Neural cell (in vitro differentiated cells): ENCODE data around the gene PARD6G. TPM values are rescaled to one million over a fixed set of nuclear protein-coding genes. Genes with fewer than 3 reads are reported as not detected.

ENCODE experiments used
- H2AFZ ChIP-seq: fragments of 200-600, 300-800 bp; sonication (generic), shearing (Covaris generic); 2 replicates; pipeline ENCODE4 v1.6.0; 2014; ENCODE audit warnings: low read depth, mild to moderate bottlenecking, antibody characterized with exemption, low read length, moderate library complexity
- H3F3A ChIP-seq: fragments of 200-600 bp; shearing (Covaris generic); 2 replicates; pipeline ENCODE4 v1.6.1; 2016; ENCODE audit warnings: mild to moderate bottlenecking, moderate library complexity, mixed read lengths, antibody characterized with exemption, low read length; ENCODE audit not compliant: insufficient read depth, poor library complexity, severe bottlenecking
- H3K27ac ChIP-seq: fragments of 200-600, 300-800 bp; sonication (generic), shearing (Covaris generic); 2 replicates; pipeline ENCODE4 v1.5.1; 2014; ENCODE audit warnings: mild to moderate bottlenecking, low read length, moderate library complexity
- H3K27me3 ChIP-seq: fragments of 300-800, 200-600 bp; sonication (generic), shearing (Covaris generic); 2 replicates; pipeline ENCODE4 v1.6.0; 2014; ENCODE audit warnings: mild to moderate bottlenecking, low read depth, low read length, moderate library complexity; ENCODE audit not compliant: insufficient read depth
- H3K36me3 ChIP-seq: fragments of 300-800, 200-600 bp; sonication (generic), shearing (Covaris generic); 2 replicates; pipeline ENCODE4 v1.5.1; 2014; ENCODE audit warnings: mild to moderate bottlenecking, antibody characterized with exemption, low read length, moderate library complexity; ENCODE audit not compliant: insufficient read depth
- H3K4me2 ChIP-seq: fragments of 300-800, 200-600 bp; sonication (generic), shearing (Covaris generic); 2 replicates; pipeline ENCODE4 v1.6.0; 2014; ENCODE audit warnings: mild to moderate bottlenecking, low read length
- H3K4me3 ChIP-seq: fragments of 300-800, 200-600 bp; sonication (generic), shearing (Covaris generic); 2 replicates; pipeline ENCODE4 v1.5.1; 2014; ENCODE audit warnings: mild to moderate bottlenecking, low read length, moderate library complexity
- H3K79me2 ChIP-seq: fragments of 200-600 bp; shearing (Covaris generic); replicated peaks from 2 replicates; pipeline ENCODE4 v1.6.0; 2014; ENCODE audit warnings: mild to moderate bottlenecking, low read length, moderate library complexity; ENCODE audit not compliant: insufficient read depth
- H3K9ac ChIP-seq: fragments of 300-800, 200-600 bp; sonication (generic), shearing (Covaris generic); 2 replicates; pipeline ENCODE4 v1.6.1; 2016; ENCODE audit warnings: mild to moderate bottlenecking, low read length, mixed read lengths
- H3K9me2 ChIP-seq: fragments of 200-600 bp; shearing (Covaris generic); 2 replicates; pipeline ENCODE4 v1.6.1; 2016; ENCODE audit warnings: mild to moderate bottlenecking, low read length, mixed read lengths; ENCODE audit not compliant: insufficient read depth
- H3K9me3 ChIP-seq: fragments of 200-600, 300-800 bp; sonication (generic), shearing (Covaris generic); 2 replicates; pipeline ENCODE4 v1.6.1; 2016; ENCODE audit warnings: mild to moderate bottlenecking, mixed run types, low read length, moderate library complexity, mixed read lengths
- H4K20me1 ChIP-seq: fragments of 200-600 bp; shearing (Covaris generic); 2 replicates; pipeline ENCODE4 v1.6.1; 2016; ENCODE audit warnings: mild to moderate bottlenecking, mixed run types; ENCODE audit not compliant: insufficient read depth
- CTCF ChIP-seq: fragments of 450-650 bp; IDR thresholded peaks from 2 replicates; pipeline ENCODE4 v1.5.1; 2014; ENCODE audit warnings: antibody characterized with exemption, mild to moderate bottlenecking, moderate library complexity; ENCODE audit not compliant: poor library complexity, severe bottlenecking
- EP300 ChIP-seq: fragments of 450-650 bp; conservative IDR thresholded peaks from 2 replicates; pipeline ENCODE4 v1.6.1; 2014; ENCODE audit warnings: antibody characterized with exemption, mild to moderate bottlenecking, moderate library complexity; ENCODE audit not compliant: poor library complexity, severe bottlenecking
- EZH2 ChIP-seq: fragments of 200-600, 300-800 bp; shearing (Covaris generic), sonication (generic); IDR thresholded peaks from 2 replicates; pipeline ENCODE4 v1.6.1; 2014; ENCODE audit warnings: antibody characterized with exemption, low read length, borderline replicate concordance, mild to moderate bottlenecking; ENCODE audit not compliant: insufficient read depth, poor library complexity, severe bottlenecking
- MXI1 ChIP-seq: fragments of 450-650 bp; conservative IDR thresholded peaks from 2 replicates; pipeline ENCODE4 v1.6.1; 2014; ENCODE audit warnings: antibody characterized with exemption, mild to moderate bottlenecking; ENCODE audit not compliant: poor library complexity, severe bottlenecking
- POLR2AphosphoS5 ChIP-seq: IDR thresholded peaks from 2 replicates; pipeline ENCODE4 v1.6.1; 2012
- RAD21 ChIP-seq: fragments of 450-650 bp; conservative IDR thresholded peaks from 2 replicates; pipeline ENCODE4 v1.6.1; 2014; ENCODE audit warnings: antibody characterized with exemption, mild to moderate bottlenecking, moderate library complexity
- REST ChIP-seq: IDR thresholded peaks from 2 replicates; pipeline ENCODE4 v1.6.1; 2012; ENCODE audit warnings: borderline replicate concordance
- SMC3 ChIP-seq: fragments of 450-650 bp; conservative IDR thresholded peaks from 2 replicates; pipeline ENCODE4 v1.6.1; 2014; ENCODE audit warnings: antibody characterized with exemption, mild to moderate bottlenecking, moderate library complexity; ENCODE audit not compliant: poor library complexity
- TAF1 ChIP-seq: IDR thresholded peaks from 2 replicates; pipeline ENCODE4 v1.6.1; 2012; ENCODE audit warnings: low read depth
- polyA plus RNA-seq: library from polyadenylated mRNA; depleted of rRNA; stranded (reverse); fragments of >200 nt; gene quantifications from 2 replicates; pipeline ENCODE4 v1.2.3, GENCODE V29; 2014

The PARD6G gene
- polyA plus RNA-seq, 1 donor from 2014 or later = 9.3 TPM

DNA sequence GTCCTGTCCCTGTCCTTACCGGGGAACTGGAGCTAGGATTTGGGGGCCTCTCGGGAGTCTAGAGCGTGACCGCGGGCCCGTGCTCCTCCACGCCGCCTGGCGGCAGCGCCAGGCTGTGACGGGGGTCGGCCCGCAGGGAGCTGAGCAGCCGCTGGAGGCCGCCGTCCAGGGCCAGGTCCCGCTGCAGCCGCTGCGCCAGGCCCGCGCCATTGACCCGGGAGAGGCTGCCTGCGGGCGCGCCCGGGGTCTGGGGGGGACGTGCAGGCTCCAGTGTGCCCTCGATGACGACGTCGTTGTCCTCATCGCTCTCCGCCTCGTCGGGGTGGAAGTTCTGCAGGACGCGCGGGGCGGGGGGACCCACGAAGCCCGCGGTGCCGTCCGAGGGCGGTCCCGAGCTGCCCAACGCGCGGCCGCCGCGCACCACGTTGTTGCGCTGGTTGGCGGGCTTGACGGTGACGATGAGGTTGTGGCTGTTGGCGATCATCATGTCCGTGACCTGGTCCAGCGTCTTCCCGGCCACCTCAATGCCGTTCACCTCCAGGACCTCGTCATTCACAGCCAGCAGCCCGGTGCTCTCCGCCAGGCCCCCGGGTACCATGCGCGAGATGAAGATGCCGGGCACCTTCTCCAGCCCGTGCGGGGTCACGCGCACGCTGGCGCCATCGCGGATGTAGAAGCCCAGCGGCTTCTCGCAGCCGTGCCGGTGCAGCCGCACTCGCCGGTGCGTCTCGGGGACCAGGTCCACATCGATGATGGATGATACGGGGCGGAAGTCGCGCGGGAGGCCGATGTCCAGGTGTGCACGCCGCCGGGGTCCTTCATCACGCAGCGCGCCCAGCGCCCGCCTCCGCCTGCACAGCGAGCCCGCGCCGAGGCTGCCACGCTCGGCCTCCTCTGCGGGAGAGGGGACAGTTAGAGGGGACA lies 87.3 kb downstream of the PARD6G start:
- Histone ChIP-seq H3K4me3 (no peak overlapping the region), H3K27me3 (no peaks in the 10 kb centered on the region), H3F3A (no peaks in the 10 kb centered on the region), H3K4me2 (no peak overlapping the region), H3K79me2 (peaks cover 4% of the 10 kb centered on the region), H3K9me3 (no peaks in the 10 kb centered on the region), H3K27ac (no peak overlapping the region), H3K9ac (no peak overlapping the region), H3K9me2 (no peaks in the 10 kb centered on the region), H2AFZ (no peak overlapping the region), H4K20me1 (no peaks in the 10 kb centered on the region), H3K36me3 (no peaks in the 10 kb centered on the region)
- TF ChIP-seq SMC3 (no peak), TAF1 (no peak), MXI1 (no peak)

DNA sequence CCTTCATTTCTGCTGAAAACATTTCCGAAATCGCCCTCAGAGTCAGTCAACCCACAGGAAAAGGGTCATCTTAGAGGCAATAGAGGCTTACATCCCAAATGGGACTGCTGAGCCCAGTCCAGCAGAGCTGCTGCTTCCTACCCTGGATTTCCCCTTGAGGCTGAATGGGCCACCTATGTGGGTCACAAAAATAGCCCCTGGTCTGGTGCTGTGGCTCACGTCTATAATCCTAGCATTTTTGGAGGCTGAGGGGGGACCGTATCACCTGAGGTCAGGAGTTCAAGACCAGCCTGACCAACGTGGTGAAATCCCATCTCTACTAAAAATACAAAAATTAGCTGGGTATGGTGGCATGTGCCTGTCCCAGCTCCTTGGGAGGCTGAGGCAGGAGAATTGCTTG lies 88.9 kb downstream of the PARD6G start:
- no peaks in the 10 kb centered on the region for H4K20me1 ChIP-seq
- no peak overlapping the region for H3K4me3 ChIP-seq
- H2AFZ ChIP-seq = no peak overlapping the region
- no peaks in the 10 kb centered on the region for H3K79me2 ChIP-seq
- TF ChIP-seq POLR2AphosphoS5 (no peak), REST (no peak), EP300 (no peak), RAD21 (no peak), CTCF (no peak), MXI1 (no peak), EZH2 (no peak), TAF1 (no peak)
- H3K9me3 ChIP-seq = no peaks in the 10 kb centered on the region
- H3K27ac ChIP-seq = no peak overlapping the region
- H3K4me2 ChIP-seq = no peak overlapping the region
- no peak overlapping the region for H3K9ac ChIP-seq
- no peaks in the 10 kb centered on the region for H3F3A ChIP-seq
- no peaks in the 10 kb centered on the region for H3K36me3 ChIP-seq
- no peaks in the 10 kb centered on the region for H3K9me2 ChIP-seq
- no peaks in the 10 kb centered on the region for H3K27me3 ChIP-seq
